Trophoblast cell (in vitro differentiated cells and primary cell): Measurements from ENCODE around the gene CEBPB.
"Not testable (repeated sequence)": the region's sequence is repeated elsewhere in the genome, so short reads cannot be mapped to it uniquely, and the experiment has no call there.

Experiments
- DNase-seq, 2 donors: peaks; one replicate each; pipeline ENCODE4 v3.0.0-alpha.2; 2016
- H2AFZ ChIP-seq: 2 replicates; pipeline ENCODE4 v1.6.1; 2013; ENCODE audit warnings: low read length, moderate library complexity, mild to moderate bottlenecking; ENCODE audit not compliant: insufficient read depth, poor library complexity
- H2AK5ac ChIP-seq: 2 replicates; pipeline ENCODE4 v1.6.1; 2013; ENCODE audit warnings: mild to moderate bottlenecking, low read length
- H2BK120ac ChIP-seq: 2 replicates; pipeline ENCODE4 v1.6.1; 2013; ENCODE audit warnings: low read length, mild to moderate bottlenecking, moderate library complexity; ENCODE audit not compliant: insufficient read depth, poor library complexity
- H2BK12ac ChIP-seq: 2 replicates; pipeline ENCODE4 v1.6.1; 2013; ENCODE audit warnings: mild to moderate bottlenecking, low read length, moderate library complexity
- H2BK5ac ChIP-seq: 2 replicates; pipeline ENCODE4 v1.6.1; 2013; ENCODE audit warnings: low read length, low read depth, moderate library complexity, mild to moderate bottlenecking; ENCODE audit not compliant: poor library complexity
- H3K14ac ChIP-seq: 2 replicates; pipeline ENCODE4 v1.6.1; 2013; ENCODE audit warnings: mild to moderate bottlenecking, low read length
- H3K18ac ChIP-seq: 2 replicates; pipeline ENCODE4 v1.6.1; 2013; ENCODE audit warnings: mild to moderate bottlenecking, low read length
- H3K23ac ChIP-seq: 2 replicates; pipeline ENCODE4 v1.6.1; 2013; ENCODE audit warnings: low read length
- H3K27ac ChIP-seq: 2 replicates; pipeline ENCODE4 v1.5.1; 2013; ENCODE audit warnings: low read depth, mild to moderate bottlenecking, inconsistent platforms, low read length, moderate library complexity
- H3K27me3 ChIP-seq: 2 replicates; pipeline ENCODE4 v1.6.1; 2013; ENCODE audit warnings: inconsistent platforms, mild to moderate bottlenecking, low read length, moderate library complexity; ENCODE audit not compliant: insufficient read depth
- H3K36me3 ChIP-seq, 2 experiments: 1 replicate in 1 of 2; 2 replicates in 1 of 2; pipeline ENCODE4 v1.6.1; 2013; ENCODE audit warnings: low read length in 2 of 2, mild to moderate bottlenecking in 2 of 2, moderate library complexity in 1 of 2; ENCODE audit not compliant: insufficient read depth in 2 of 2, control insufficient read depth in 1 of 2
- H3K4ac ChIP-seq: 2 replicates; pipeline ENCODE4 v1.6.1; 2013; ENCODE audit warnings: low read depth, mild to moderate bottlenecking, low read length, moderate library complexity
- H3K4me1 ChIP-seq, 2 experiments: 1 replicate in 1 of 2; 2 replicates in 1 of 2; pipeline ENCODE4 v1.6.1; 2013; ENCODE audit warnings: low read length in 2 of 2, mild to moderate bottlenecking in 2 of 2, moderate library complexity in 1 of 2; ENCODE audit not compliant: insufficient read depth in 2 of 2, control insufficient read depth in 1 of 2
- H3K4me2 ChIP-seq: 2 replicates; pipeline ENCODE4 v1.6.1; 2013; ENCODE audit warnings: inconsistent platforms, mild to moderate bottlenecking, low read length, moderate library complexity
- H3K4me3 ChIP-seq: 2 replicates; pipeline ENCODE4 v1.5.1; 2013; ENCODE audit warnings: mild to moderate bottlenecking, low read depth, low read length, inconsistent platforms
- H3K79me1 ChIP-seq: one replicate; pipeline ENCODE4 v1.6.1; 2013; ENCODE audit warnings: low read length
- H3K79me2 ChIP-seq: 2 replicates; pipeline ENCODE4 v1.6.1; 2013; ENCODE audit warnings: low read length, mild to moderate bottlenecking; ENCODE audit not compliant: control insufficient read depth, insufficient read depth, poor library complexity
- H3K9ac ChIP-seq: 2 replicates; pipeline ENCODE4 v1.6.1; 2013; ENCODE audit warnings: mild to moderate bottlenecking, low read length
- H3K9me3 ChIP-seq: 2 replicates; pipeline ENCODE4 v1.6.1; 2013; ENCODE audit warnings: low read depth, mild to moderate bottlenecking, control low read depth, inconsistent platforms, low read length; ENCODE audit not compliant: insufficient read depth
- H4K12ac ChIP-seq: 2 replicates; pipeline ENCODE4 v1.6.1; 2013; ENCODE audit warnings: low read depth, mild to moderate bottlenecking, low read length, moderate library complexity
- H4K8ac ChIP-seq: 2 replicates; pipeline ENCODE4 v1.6.1; 2013; ENCODE audit warnings: low read depth, mild to moderate bottlenecking, low read length, moderate library complexity
- H4K91ac ChIP-seq: one replicate; pipeline ENCODE4 v1.6.1; 2013; ENCODE audit warnings: low read depth, mild to moderate bottlenecking, low read length, moderate library complexity
- WGBS: extraction: QIAGEN DNeasy Blood & Tissue Kit; methylation state at CpG from one replicate; pipeline ENCODE4 v1.1.7; 2013; ENCODE audit warnings: missing lambda C conversion rate; ENCODE audit not compliant: insufficient read length, insufficient coverage; ENCODE audit errors: extremely low coverage; 5-methylcytosine and 5-hydroxymethylcytosine counted together

The CEBPB gene

GRCh38 chr20:50175938-50176933 is 14.4 kb upstream of the CEBPB start:
- no peak overlapping the region for H2BK120ac ChIP-seq
- H4K91ac ChIP-seq: no peak overlapping the region
- H3K23ac ChIP-seq: no peak overlapping the region
- no peak overlapping the region for H2BK12ac ChIP-seq
- H3K27ac ChIP-seq: no peak overlapping the region
- H2BK5ac ChIP-seq: no peak overlapping the region
- H3K4me3 ChIP-seq: no peak overlapping the region
- no peak overlapping the region for H2AFZ ChIP-seq
- peaks cover 14% of the 10 kb centered on the region for H3K79me1 ChIP-seq
- no peak overlapping the region for H3K14ac ChIP-seq
- peaks cover 6 to 12% of the 10 kb centered on the region in 2 experiments for H3K4me1 ChIP-seq
- H3K36me3 ChIP-seq: no peaks in the 10 kb centered on the region
- peaks cover 5% of the 10 kb centered on the region for H3K79me2 ChIP-seq
- H3K9ac ChIP-seq: no peak overlapping the region
- no peak overlapping the region for H4K8ac ChIP-seq
- no peak overlapping the region for H3K4ac ChIP-seq
- H4K12ac ChIP-seq: no peak overlapping the region
- H3K27me3 ChIP-seq: no peaks in the 10 kb centered on the region
- no peak overlapping the region for H3K4me2 ChIP-seq
- H3K9me3 ChIP-seq: no peaks in the 10 kb centered on the region
- no CpG with 5 or more reads among the region's 18 CpGs for WGBS
- no peak for DNase-seq
- peak overlapping the region; percentile 28 for H3K18ac ChIP-seq
- H2AK5ac ChIP-seq: no peak overlapping the region

GRCh38 chr20:50178672-50179071 is 12.0 kb upstream of the CEBPB start:
- not testable (repeated sequence) for H3K27ac ChIP-seq, H3K4me3 ChIP-seq, H2BK120ac ChIP-seq, DNase-seq, H3K27me3 ChIP-seq, H4K12ac ChIP-seq, H3K23ac ChIP-seq, H2AFZ ChIP-seq, H3K14ac ChIP-seq, H4K8ac ChIP-seq, H2AK5ac ChIP-seq, H4K91ac ChIP-seq, H2BK5ac ChIP-seq, H3K9ac ChIP-seq, H3K79me2 ChIP-seq, H3K18ac ChIP-seq, H3K4me1 ChIP-seq, H3K9me3 ChIP-seq, H3K36me3 ChIP-seq, H3K79me1 ChIP-seq, H3K4ac ChIP-seq, H3K4me2 ChIP-seq
- peak overlapping the region; percentile 6 for H2BK12ac ChIP-seq
- WGBS: no CpG with 5 or more reads among the region's 9 CpGs

- Histone ChIP-seq H3K79me2 (no peaks in the 10 kb centered on the region), H3K23ac (no peak overlapping the region), H3K18ac (no peak overlapping the region), H2BK12ac (no peak overlapping the region), H2BK5ac (no peak overlapping the region), H2AFZ (no peak overlapping the region), H3K14ac (no peak overlapping the region), H3K4ac (no peak overlapping the region), H3K4me3 (no peak overlapping the region), H3K9me3 (no peaks in the 10 kb centered on the region), H4K12ac (no peak overlapping the region), H3K4me1 (peaks cover 0 to 2% of the 10 kb centered on the region in 2 experiments), H3K27ac (no peak overlapping the region), H4K8ac (no peak overlapping the region), H2BK120ac (no peak overlapping the region), H3K36me3 (no peaks in the 10 kb centered on the region), H4K91ac (no peak overlapping the region), H3K79me1 (no peaks in the 10 kb centered on the region), H3K4me2 (no peak overlapping the region), H3K27me3 (no peaks in the 10 kb centered on the region), H2AK5ac (no peak overlapping the region), H3K9ac (no peak overlapping the region)
- no CpG with 5 or more reads among the region's 10 CpGs for WGBS
- no peak for DNase-seq
Measured at GRCh38 chr20:50181344-50181743, 9.3 kb upstream of the CEBPB start.

GRCh38 chr20:50182346-50182745 is 8.3 kb upstream of the CEBPB start:
- Histone ChIP-seq H3K4me1 (peaks cover 0 to 2% of the 10 kb centered on the region in 2 experiments), H3K79me2 (no peaks in the 10 kb centered on the region), H3K18ac (no peak overlapping the region), H4K12ac (no peak overlapping the region), H3K4me2 (no peak overlapping the region), H3K9ac (no peak overlapping the region), H2AK5ac (no peak overlapping the region), H2BK5ac (no peak overlapping the region), H3K4ac (no peak overlapping the region), H2BK120ac (no peak overlapping the region), H3K79me1 (no peaks in the 10 kb centered on the region), H3K23ac (no peak overlapping the region), H3K9me3 (no peaks in the 10 kb centered on the region), H4K8ac (no peak overlapping the region), H3K27me3 (no peaks in the 10 kb centered on the region), H2BK12ac (no peak overlapping the region), H3K4me3 (no peak overlapping the region), H3K27ac (no peak overlapping the region), H2AFZ (no peak overlapping the region), H4K91ac (no peak overlapping the region), H3K36me3 (no peaks in the 10 kb centered on the region), H3K14ac (no peak overlapping the region)
- DNase-seq: no peak
- no CpG with 5 or more reads among the region's 2 CpGs for WGBS
